Measurements from ENCODE around the gene MLLT3. TPM values are rescaled to one million over a fixed set of nuclear protein-coding genes. Genes with fewer than 3 reads are reported as not detected.
A peak's percentile ranks its signal among the peaks of the same experiment; 100 is the strongest.

The MLLT3 gene
- total RNA-seq, 1 experiment from 2014 or later = 21.6 TPM

DNA sequence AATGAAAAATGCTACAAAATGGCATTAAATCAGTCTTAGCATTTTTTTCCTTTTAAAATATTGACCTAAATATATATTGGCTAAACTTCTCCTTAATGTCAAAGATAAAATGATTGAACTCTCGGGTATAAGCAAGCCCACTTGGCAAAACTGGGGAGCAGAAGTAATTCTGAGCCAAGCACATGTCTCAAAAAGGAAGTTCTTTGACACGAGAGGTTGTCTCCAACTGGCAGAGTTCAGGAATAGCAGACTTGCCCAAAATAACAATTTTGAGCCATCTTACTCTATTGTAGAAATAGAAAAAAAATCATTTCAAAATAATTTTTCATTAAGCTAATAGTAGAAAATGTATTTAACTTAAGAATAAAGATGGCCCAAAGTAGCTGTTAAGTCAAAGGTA lies 10.4 kb upstream of the MLLT3 start:
- Histone ChIP-seq H3K9me3 (ENCODE audit: insufficient read depth, low read depth) (no peaks in the 10 kb centered on the region), H3K27me3 (ENCODE audit: insufficient read depth, low read depth) (no peaks in the 10 kb centered on the region), H3K27ac (no peak overlapping the region), H3K4me2 (no peak overlapping the region), H3K4me3 (no peak overlapping the region), H3K36me3 (ENCODE audit: low read depth) (no peaks in the 10 kb centered on the region), H3K79me2 (ENCODE audit: low read depth) (no peaks in the 10 kb centered on the region), H3F3A (ENCODE audit: insufficient read depth, low read depth) (no peaks in the 10 kb centered on the region), H3K4me1 (replicated peaks; ENCODE audit: insufficient read depth) (no peaks in the 10 kb centered on the region), H4K20me1 (ENCODE audit: insufficient read depth) (no peaks in the 10 kb centered on the region), H2AFZ (no peak overlapping the region), H3K9me2 (ENCODE audit: insufficient read depth) (no peaks in the 10 kb centered on the region)
- ChIA-PET CTCF (no interaction called here), POLR2A (ENCODE audit: unreplicated experiment) (no interaction called here)
- no TSS peak for BruUV-seq (replicated peaks)
- DNase-seq = no peak
- no peak for TF ChIP-seq EZH2 (IDR thresholded peaks at IDR 0.05; ENCODE audit: low read depth)
- no peak for TF ChIP-seq CTCF (conservative IDR thresholded peaks at IDR 0.05)
- intact Hi-C loops (cut with micrococcal nuclease; ENCODE audit: unreplicated experiment) = no loop called here

GRCh38 chr9:20630241-20630943 lies 8.1 kb upstream of the MLLT3 start:
- no peaks in the 10 kb centered on the region for H4K20me1 ChIP-seq (ENCODE audit: insufficient read depth)
- ChIA-PET CTCF (no interaction called here), POLR2A (ENCODE audit: unreplicated experiment) (no interaction called here)
- H2AFZ ChIP-seq = no peak overlapping the region
- H3K9me2 ChIP-seq (ENCODE audit: insufficient read depth) = no peaks in the 10 kb centered on the region
- H3K27ac ChIP-seq = no peak overlapping the region
- no peak for DNase-seq
- TF ChIP-seq CTCF (conservative IDR thresholded peaks at IDR 0.05) (no peak), EZH2 (IDR thresholded peaks at IDR 0.05; ENCODE audit: low read depth) (no peak)
- no peaks in the 10 kb centered on the region for H3K79me2 ChIP-seq (ENCODE audit: low read depth)
- H3K4me1 ChIP-seq (replicated peaks; ENCODE audit: insufficient read depth) = no peaks in the 10 kb centered on the region
- no peaks in the 10 kb centered on the region for H3K27me3 ChIP-seq (ENCODE audit: insufficient read depth, low read depth)
- no peaks in the 10 kb centered on the region for H3F3A ChIP-seq (ENCODE audit: insufficient read depth, low read depth)
- intact Hi-C loops (cut with micrococcal nuclease; ENCODE audit: unreplicated experiment) = no loop called here
- H3K4me2 ChIP-seq = no peak overlapping the region
- BruUV-seq (replicated peaks) = no TSS peak
- no peaks in the 10 kb centered on the region for H3K36me3 ChIP-seq (ENCODE audit: low read depth)
- H3K4me3 ChIP-seq = no peak overlapping the region
- no peaks in the 10 kb centered on the region for H3K9me3 ChIP-seq (ENCODE audit: insufficient read depth, low read depth)

GRCh38 chr9:20625003-20625349 lies 2.7 kb upstream of the MLLT3 start:
- Histone ChIP-seq H3K4me2 (no peak overlapping the region), H3K4me1 (replicated peaks; ENCODE audit: insufficient read depth) (0 out of 2 replicates have a peak, but pooled peaks cover 4% of the 10 kb centered on the region), H3K36me3 (ENCODE audit: low read depth) (no peaks in the 10 kb centered on the region), H2AFZ (no peak overlapping the region), H3F3A (ENCODE audit: insufficient read depth, low read depth) (no peaks in the 10 kb centered on the region), H3K9me2 (ENCODE audit: insufficient read depth) (no peaks in the 10 kb centered on the region), H3K9me3 (ENCODE audit: insufficient read depth, low read depth) (no peaks in the 10 kb centered on the region), H3K27me3 (ENCODE audit: insufficient read depth, low read depth) (peaks cover 8% of the 10 kb centered on the region; the same call in 1 of the 2 replicates), H3K27ac (no peak overlapping the region), H4K20me1 (ENCODE audit: insufficient read depth) (no peaks in the 10 kb centered on the region), H3K79me2 (ENCODE audit: low read depth) (no peaks in the 10 kb centered on the region), H3K4me3 (no peak overlapping the region)
- TF ChIP-seq EZH2 (IDR thresholded peaks at IDR 0.05; ENCODE audit: low read depth) = no peak
- TF ChIP-seq CTCF (conservative IDR thresholded peaks at IDR 0.05) = 0 out of 2 replicates have a peak, but pooled peaks have one; percentile 32
- DNase-seq = no peak
- intact Hi-C loops (cut with micrococcal nuclease; ENCODE audit: unreplicated experiment) = loop anchor here (2.0 to 10.0 kb wide), 2 partner anchors 110 to 486 kb away; no protein-coding TSS in a partner anchor
- ChIA-PET CTCF (no interaction called here), POLR2A (ENCODE audit: unreplicated experiment) (no interaction called here)
- no TSS peak for BruUV-seq (replicated peaks)
